Measurements from ENCODE around the gene MPC1L.

The MPC1L gene

GRCh38 chrX:40628506-40628905, 5.3 kb downstream of the MPC1L start:
- DNase-seq (ENCODE audit: low read depth): no peak

- DNase-seq (ENCODE audit: low read depth): no peak
Observed at GRCh38 chrX:40632199-40632598, 9.0 kb downstream of the MPC1L start.

GRCh38 chrX:40637687-40638086, 14.5 kb downstream of the MPC1L start:
- no peak for DNase-seq (ENCODE audit: low read depth)

- no peak for DNase-seq (ENCODE audit: low read depth)
Observed at GRCh38 chrX:40644176-40644575, 20.9 kb downstream of the MPC1L start.

GRCh38 chrX:40644821-40645358, 21.7 kb downstream of the MPC1L start:
- DNase-seq (ENCODE audit: low read depth): peak; percentile 29

- peak; percentile 5 for DNase-seq (ENCODE audit: low read depth)
Observed at GRCh38 chrX:40646489-40647306, 23.5 kb downstream of the MPC1L start.

GRCh38 chrX:40647307-40648197, 24.3 kb downstream of the MPC1L start, which contains the start of gene CXorf38:
TSS of gene CXorf38 (minus strand) at chrX:40647561. CDS start at chrX:40647520, 41 bp downstream.
- DNase-seq (ENCODE audit: low read depth): peak; percentile 94

- DNase-seq (ENCODE audit: low read depth): peak; percentile 60
Observed at GRCh38 chrX:40651620-40652223, 28.5 kb downstream of the MPC1L start.

GRCh38 chrX:40652664-40653063, 29.4 kb downstream of the MPC1L start:
- DNase-seq (ENCODE audit: low read depth): no peak

- no peak for DNase-seq (ENCODE audit: low read depth)
Observed at GRCh38 chrX:40653535-40653934, 30.3 kb downstream of the MPC1L start.

- no peak for DNase-seq (ENCODE audit: low read depth)
Observed at GRCh38 chrX:40660381-40660780, 37.2 kb downstream of the MPC1L start.

GRCh38 chrX:40661489-40661888, 38.3 kb downstream of the MPC1L start:
- no peak for DNase-seq (ENCODE audit: low read depth)

GRCh38 chrX:40663078-40663740, 40.0 kb downstream of the MPC1L start:
- DNase-seq (ENCODE audit: low read depth): no peak

GRCh38 chrX:40663880-40664630, 40.8 kb downstream of the MPC1L start:
- no peak for DNase-seq (ENCODE audit: low read depth)

GRCh38 chrX:40671126-40671525, 47.9 kb downstream of the MPC1L start:
- DNase-seq (ENCODE audit: low read depth): no peak
